H1 (cell line): ENCODE results near the gene TBC1D17. TPM values are rescaled to one million over a fixed set of nuclear protein-coding genes. Genes with fewer than 3 reads are reported as not detected.

Source experiments
- CTCF ChIA-PET: fragments of 300-600 bp; sonication (Branson Sonifier 250); formaldehyde crosslinking; loops from one replicate; lab custom pipeline; 2021; ENCODE audit not compliant: partially characterized antibody; lab: Charles Lee
- POLR2A ChIA-PET: fragments of 300-600 bp; sonication (Branson Sonifier 250); formaldehyde crosslinking; loops from one replicate; lab custom pipeline; 2021; ENCODE audit warnings: inconsistent platforms; ENCODE audit not compliant: partially characterized antibody; lab: Charles Lee
- DNase-seq, 2 experiments: peaks; one replicate each; pipeline versions ENCODE4 v3.0.0 to v3.0.0-alpha.2; 2010 to 2022; ENCODE audit warnings: low spot score in 2 of 2, low read depth in 1 of 2, mixed read lengths in 1 of 2
- FAIRE-seq: peaks from 2 replicates; lab custom pipeline; 2011; peaks lifted over from hg19 to GRCh38; lab: Jason Lieb, UNC
- H2AFZ ChIP-seq: 2 replicates; pipeline ENCODE4 v1.8.1; 2012; ENCODE audit warnings: low read length, inconsistent platforms
- H2AK5ac ChIP-seq: 2 replicates; pipeline ENCODE4 v1.6.1; 2013; ENCODE audit warnings: low read depth, low read length
- H2BK120ac ChIP-seq: replicated peaks from 2 replicates; pipeline ENCODE3; 2013; ENCODE audit warnings: low read depth, low read length, inconsistent platforms
- H2BK12ac ChIP-seq: 2 replicates; pipeline ENCODE4 v1.6.1; 2013; ENCODE audit warnings: low read depth, low read length
- H2BK15ac ChIP-seq: 2 replicates; pipeline ENCODE4 v1.6.1; 2013; ENCODE audit warnings: low read length
- H2BK20ac ChIP-seq: 2 replicates; pipeline ENCODE4 v1.6.1; 2013; ENCODE audit warnings: low read length
- H2BK5ac ChIP-seq: 2 replicates; pipeline ENCODE4 v1.6.1; 2013; ENCODE audit warnings: low read depth, low read length
- H3K14ac ChIP-seq: 2 replicates; pipeline ENCODE4 v1.6.1; 2013; ENCODE audit warnings: inconsistent platforms; ENCODE audit not compliant: insufficient read length
- H3K18ac ChIP-seq: 2 replicates; pipeline ENCODE4 v1.6.1; 2013; ENCODE audit warnings: low read length; ENCODE audit errors: extremely low read depth
- H3K23ac ChIP-seq: 2 replicates; pipeline ENCODE4 v1.6.1; 2013; ENCODE audit warnings: inconsistent platforms; ENCODE audit not compliant: insufficient read length
- H3K23me2 ChIP-seq: 2 replicates; pipeline ENCODE4 v1.6.1; 2013; ENCODE audit warnings: low read depth, low read length
- H3K27ac ChIP-seq: 2 replicates; pipeline ENCODE4 v1.6.1; 2011; ENCODE audit warnings: low read depth, low read length, inconsistent platforms
- H3K27me3 ChIP-seq, 4 experiments: replicated peaks in 1 of 4; 1 replicate in 1 of 4; 2 replicates in 3 of 4; pipeline versions ENCODE4 v1.6.1 to v1.8.1; 2011 to 2013; ENCODE audit warnings: low read length in 3 of 4, mild to moderate bottlenecking in 3 of 4, inconsistent platforms in 2 of 4, mixed read lengths in 2 of 4, moderate library complexity in 1 of 4; ENCODE audit not compliant: control insufficient read depth in 3 of 4, insufficient read depth in 3 of 4; ENCODE audit errors: extremely low read depth in 1 of 4
- H3K36me3 ChIP-seq, 4 experiments: 2 replicates each; pipeline versions ENCODE4 v1.6.1 to v1.8.1; 2011 to 2013; ENCODE audit warnings: mild to moderate bottlenecking in 4 of 4, low read length in 3 of 4, moderate library complexity in 2 of 4, control low read depth in 1 of 4, inconsistent platforms in 1 of 4; ENCODE audit not compliant: insufficient read depth in 4 of 4, control insufficient read depth in 2 of 4
- H3K4ac ChIP-seq: replicated peaks from 2 replicates; pipeline ENCODE3; 2013; ENCODE audit warnings: low read length, low read depth, mixed read lengths, inconsistent platforms; ENCODE audit not compliant: insufficient read length
- H3K4me1 ChIP-seq, 4 experiments: replicated peaks in 1 of 4; 1 replicate in 1 of 4; 2 replicates in 3 of 4; pipeline versions ENCODE4 v1.6.1 to v1.8.1; 2011 to 2013; ENCODE audit warnings: low read length in 3 of 4, inconsistent platforms in 2 of 4, mixed read lengths in 1 of 4; ENCODE audit not compliant: insufficient read depth in 4 of 4, control insufficient read depth in 3 of 4
- H3K4me2 ChIP-seq, 2 experiments: 2 replicates each; pipeline versions ENCODE4 v1.6.1 to v1.8.1; 2011 to 2013; ENCODE audit warnings: low read depth in 2 of 2, low read length in 2 of 2, control low read depth in 1 of 2, inconsistent platforms in 1 of 2, mild to moderate bottlenecking in 1 of 2; ENCODE audit not compliant: insufficient read depth in 1 of 2
- H3K4me3 ChIP-seq, 4 experiments: fragments of 200-600, 300-600 bp in 1 of 4; sonication (generic), shearing (Covaris generic), sonication (Bioruptor Twin) in 1 of 4; 2 replicates each; pipeline versions ENCODE4 v1.5.1 to v1.8.1; 2011 to 2016; ENCODE audit warnings: low read length in 4 of 4, low read depth in 3 of 4, control low read depth in 2 of 4, inconsistent platforms in 2 of 4, mild to moderate bottlenecking in 2 of 4, mixed read lengths in 1 of 4, moderate library complexity in 1 of 4; ENCODE audit not compliant: insufficient read depth in 2 of 4; ENCODE audit errors: extremely low read depth in 1 of 4
- H3K56ac ChIP-seq: replicated peaks from 2 replicates; pipeline ENCODE3; 2013; ENCODE audit warnings: low read depth, mild to moderate bottlenecking, mixed read lengths, low read length, inconsistent platforms; ENCODE audit not compliant: insufficient read length
- H3K79me1 ChIP-seq: 2 replicates; pipeline ENCODE4 v1.6.1; 2013; ENCODE audit warnings: low read depth, low read length, control low read depth
- H3K79me2 ChIP-seq, 2 experiments: 2 replicates each; pipeline versions ENCODE4 v1.6.1 to v1.8.1; 2012 to 2013; ENCODE audit warnings: low read length in 2 of 2, mild to moderate bottlenecking in 2 of 2, inconsistent platforms in 1 of 2; ENCODE audit not compliant: insufficient read depth in 2 of 2, control insufficient read depth in 1 of 2
- H3K9ac ChIP-seq, 4 experiments: replicated peaks in 1 of 4; 1 replicate in 1 of 4; 2 replicates in 3 of 4; pipeline versions ENCODE4 v1.6.1 to v1.8.1; 2011 to 2013; ENCODE audit warnings: low read depth in 3 of 4, low read length in 3 of 4, control low read depth in 2 of 4, mild to moderate bottlenecking in 2 of 4, moderate library complexity in 2 of 4, inconsistent platforms in 1 of 4; ENCODE audit errors: extremely low read depth in 1 of 4
- H3K9me3 ChIP-seq, 2 experiments: 2 replicates each; pipeline versions ENCODE4 v1.6.1 to v1.8.1; 2012 to 2013; ENCODE audit warnings: mild to moderate bottlenecking in 2 of 2, moderate library complexity in 2 of 2, control low read depth in 1 of 2, inconsistent platforms in 1 of 2, low read depth in 1 of 2, low read length in 1 of 2, mixed read lengths in 1 of 2; ENCODE audit not compliant: insufficient read depth in 2 of 2
- H4K20me1 ChIP-seq, 2 experiments: replicated peaks in 1 of 2; 2 replicates each; pipeline versions ENCODE3 to v1.8.1; 2011 to 2013; ENCODE audit warnings: inconsistent platforms in 2 of 2, low read length in 2 of 2, mild to moderate bottlenecking in 1 of 2; ENCODE audit not compliant: insufficient read depth in 2 of 2, control insufficient read depth in 1 of 2
- H4K5ac ChIP-seq: 2 replicates; pipeline ENCODE4 v1.6.1; 2013; ENCODE audit warnings: low read length, low read depth, mixed read lengths, inconsistent platforms; ENCODE audit not compliant: insufficient read length
- H4K8ac ChIP-seq: 2 replicates; pipeline ENCODE4 v1.8.0; 2013; ENCODE audit warnings: mild to moderate bottlenecking, moderate library complexity, low read length, inconsistent platforms; ENCODE audit not compliant: insufficient read depth; ENCODE audit errors: extremely low read depth
- H4K91ac ChIP-seq: replicated peaks from 2 replicates; pipeline ENCODE3; 2013; ENCODE audit warnings: low read length, mixed read lengths, inconsistent platforms; ENCODE audit not compliant: insufficient read length
- ATF3 ChIP-seq: IDR thresholded peaks from 2 replicates; pipeline ENCODE4 v1.6.1; 2011; ENCODE audit warnings: low read depth, mild to moderate bottlenecking, low read length; ENCODE audit not compliant: insufficient read depth
- BACH1 ChIP-seq: IDR thresholded peaks from 2 replicates; pipeline ENCODE4 v1.6.1; 2012; ENCODE audit warnings: low read length, improper control_type of control experiment
- CTCF ChIP-seq, 3 experiments: IDR thresholded peaks; 1 replicate in 2 of 3; 2 replicates in 1 of 3; pipeline versions ENCODE4 v1.5.1 to v1.6.1; 2011; ENCODE audit warnings: low read length in 3 of 3, mild to moderate bottlenecking in 3 of 3, inconsistent platforms in 2 of 3, low read depth in 1 of 3, moderate library complexity in 1 of 3; ENCODE audit not compliant: insufficient read depth in 1 of 3; ENCODE audit errors: control extremely low read depth in 1 of 3
- E2F6 ChIP-seq: IDR thresholded peaks from 2 replicates; pipeline ENCODE4 v1.6.1; 2012; ENCODE audit warnings: inconsistent platforms
- EGR1 ChIP-seq: IDR thresholded peaks from 2 replicates; pipeline ENCODE4 v1.6.1; 2011; ENCODE audit warnings: low read depth, low read length, borderline replicate concordance
- FOSL1 ChIP-seq: IDR thresholded peaks from 2 replicates; pipeline ENCODE4 v1.6.1; 2011; ENCODE audit warnings: mild to moderate bottlenecking, low read depth, low read length, moderate library complexity; ENCODE audit not compliant: insufficient read depth
- KDM1A ChIP-seq: fragments of 200-600, 300-600 bp; sonication (generic); IDR thresholded peaks from 2 replicates; pipeline ENCODE4 v1.7.1; 2016; ENCODE audit warnings: mild to moderate bottlenecking, low read length, borderline replicate concordance
- KDM5A ChIP-seq: fragments of 200-600 bp; IDR thresholded peaks from 2 replicates; pipeline ENCODE4 v1.7.1; 2012; ENCODE audit warnings: mild to moderate bottlenecking, low read length, inconsistent platforms, mixed read lengths
- POU5F1 ChIP-seq: IDR thresholded peaks from 2 replicates; pipeline ENCODE4 v1.6.1; 2011; ENCODE audit warnings: low read depth, mild to moderate bottlenecking, low read length, moderate library complexity
- SUZ12 ChIP-seq: fragments of 200-600 bp; sonication (generic); IDR thresholded peaks from 2 replicates; pipeline ENCODE4 v1.6.1; 2012; ENCODE audit warnings: mild to moderate bottlenecking, inconsistent platforms, low read length, moderate library complexity, mixed read lengths
- WGBS, 2 experiments: shearing (Covaris generic) in 1 of 2; methylation state at CpG; one replicate each; pipeline versions ENCODE4 v1.1.6 to v1.1.7; 2013 to 2015; ENCODE audit warnings: low lambda C conversion rate in 2 of 2, mixed read lengths in 2 of 2, inconsistent platforms in 1 of 2, low coverage in 1 of 2, missing lambda C conversion rate in 1 of 2; ENCODE audit not compliant: insufficient replicate concordance in 2 of 2, insufficient coverage in 1 of 2, insufficient read length in 1 of 2; ENCODE audit errors: extremely low coverage in 1 of 2, missing lambda C conversion rate in 1 of 2; 5-methylcytosine and 5-hydroxymethylcytosine counted together
- polyA plus RNA-seq, 7 experiments: library from polyadenylated mRNA; depleted of rRNA in 3 of 7; stranded (reverse) in 5 of 7; unstranded in 2 of 7; fragments of >200 nt in 5 of 7; fragments of 200-250 nt in 2 of 7; gene quantifications; 1 replicate in 5 of 7; 2 replicates in 1 of 7; 4 replicates in 1 of 7; pipeline versions ENCODE4 v1.2.1 to v1.2.3, GENCODE V29; 2011 to 2013; ENCODE audit warnings: missing spikeins in 2 of 7, mixed read lengths in 2 of 7
- total RNA-seq: library from RNA; stranded (reverse); fragmentation: NEBNext Ultra II Directional; extraction: Animal tissue kit (Norgen Biotek cat#: 25700); gene quantifications from 2 replicates; pipeline ENCODE4 v1.2.1, GENCODE V29; 2021

TBC1D17 gene
- total and polyA plus RNA-seq, 2 of the 8 experiments (the other 6 are each of a cell fraction or from before 2014, with no cell fraction given), result 30.3 to 44.9 TPM

- Histone ChIP-seq H3K9ac (no peak overlapping the region), H3K4me2 (no peak overlapping the region), H2BK20ac (no peak overlapping the region), H4K5ac (no peak overlapping the region), H3K27ac (no peak overlapping the region), H2BK12ac (no peak overlapping the region), H2AK5ac (no peak overlapping the region), H3K9me3 (no peaks in the 10 kb centered on the region), H3K36me3 (peaks cover 19 to 47% (median 33%) of the 10 kb centered on the region in 4 experiments), H2AFZ (no peak overlapping the region), H2BK120ac (no peak overlapping the region), H2BK15ac (no peak overlapping the region), H3K56ac (no peak overlapping the region), H3K79me2 (peaks cover 24 to 85% of the 10 kb centered on the region in 2 experiments), H4K91ac (no peak overlapping the region), H4K20me1 (peaks cover 36 to 48% of the 10 kb centered on the region in 2 experiments), H3K4me3 (no peak overlapping the region), H3K79me1 (peaks cover 22% of the 10 kb centered on the region), H4K8ac (no peak overlapping the region), H3K27me3 (no peaks in the 10 kb centered on the region), H3K14ac (no peak overlapping the region), H3K18ac (no peak overlapping the region), H3K23me2 (peaks cover 9% of the 10 kb centered on the region), H3K23ac (no peak overlapping the region), H3K4ac (no peak overlapping the region), H3K4me1 (peaks cover 0 to 19% (median 4%) of the 10 kb centered on the region in 4 experiments; a peak in 5 of 7 replicates), H2BK5ac (no peak overlapping the region)
- 99 to 100% methylated on average over 1 to 5 of the region's 5 CpGs for WGBS, 2 experiments
- DNase-seq, result no peak
- POLR2A ChIA-PET, result interaction anchor here (1.0 to 15.1 kb wide), 6 partner anchors 9 to 75 kb away, joined by 3 to 373 read pairs (median 4); partner anchors contain the start of gene PTOV1
- CTCF ChIA-PET, result no interaction called here
- no peak for FAIRE-seq
- no peak for TF ChIP-seq FOSL1
- TF ChIP-seq BACH1, result no peak
- TF ChIP-seq KDM5A, result no peak
- TF ChIP-seq ATF3, result no peak
- no peak for TF ChIP-seq SUZ12
- TF ChIP-seq EGR1, result no peak
- TF ChIP-seq KDM1A, result no peak
- no peak for TF ChIP-seq E2F6
- TF ChIP-seq CTCF (IDR thresholded peaks at IDR 0.05; ENCODE audit: control extremely low read depth in 1 of 3, insufficient read depth in 1 of 3, low read depth in 1 of 3, low read length in 3 of 3), result no peak
- TF ChIP-seq POU5F1, result no peak
These were observed 48.0 kb downstream of the TBC1D17 start for GRCh38 chr19:49925486-49925885.
